SH-SY5Y (cell line): ENCODE results near the gene EFCAB14.

ENCODE experiments used
- GATA2 ChIP-seq: IDR thresholded peaks from 2 replicates; pipeline ENCODE4 v1.6.1; 2011; ENCODE audit warnings: mild to moderate bottlenecking, low read depth, low read length
- GATA3 ChIP-seq: IDR thresholded peaks from 2 replicates; pipeline ENCODE4 v1.6.1; 2011; ENCODE audit warnings: low read depth, mild to moderate bottlenecking, low read length, moderate library complexity

DNA sequence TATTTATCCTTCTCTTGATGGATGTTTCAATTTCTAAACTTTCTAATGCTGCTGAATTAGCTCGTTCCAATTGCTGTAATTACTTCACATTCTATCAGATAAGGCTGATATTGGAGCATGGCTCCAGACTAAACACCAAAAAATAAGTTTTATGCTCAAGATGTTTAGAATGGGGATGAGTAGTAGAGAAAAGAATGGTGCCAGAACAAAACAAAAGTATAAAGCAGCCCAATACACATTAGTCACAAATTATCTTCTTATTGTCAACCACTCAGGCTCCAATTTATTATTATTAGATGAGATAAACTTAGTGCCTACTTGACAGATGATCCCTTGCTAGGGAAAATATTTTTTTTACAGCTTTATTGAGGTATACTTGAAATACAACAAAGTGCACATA is 72.6 kb downstream of the EFCAB14 start:
- no peak for TF ChIP-seq GATA2
- TF ChIP-seq GATA3, result no peak
